ENCODE results near the gene REC114.
"Not testable (repeated sequence)": the region's sequence is repeated elsewhere in the genome, so short reads cannot be mapped to it uniquely, and the experiment has no call there.

Gene REC114, protein sequence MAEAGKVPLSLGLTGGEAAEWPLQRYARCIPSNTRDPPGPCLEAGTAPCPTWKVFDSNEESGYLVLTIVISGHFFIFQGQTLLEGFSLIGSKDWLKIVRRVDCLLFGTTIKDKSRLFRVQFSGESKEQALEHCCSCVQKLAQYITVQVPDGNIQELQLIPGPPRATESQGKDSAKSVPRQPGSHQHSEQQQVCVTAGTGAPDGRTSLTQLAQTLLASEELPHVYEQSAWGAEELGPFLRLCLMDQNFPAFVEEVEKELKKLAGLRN

DNA sequence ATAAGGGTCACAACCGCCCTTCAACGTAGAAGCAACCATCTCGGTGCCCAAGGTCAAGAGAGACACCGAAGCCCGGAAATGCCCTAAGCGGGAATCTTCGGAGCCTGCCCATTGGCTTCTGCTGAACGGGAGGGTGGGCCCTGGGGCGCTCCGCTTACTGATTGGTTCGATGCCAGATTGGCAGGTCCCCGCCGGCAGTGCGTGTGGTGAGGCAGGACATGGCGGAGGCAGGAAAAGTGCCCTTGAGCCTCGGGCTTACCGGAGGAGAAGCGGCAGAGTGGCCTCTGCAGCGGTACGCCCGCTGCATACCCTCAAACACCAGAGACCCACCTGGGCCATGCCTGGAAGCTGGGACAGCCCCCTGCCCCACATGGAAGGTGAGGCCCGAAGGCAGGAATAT is at the start of gene REC114:
TSS of gene REC114 (plus strand) at position 197 of the 400 bp plus-strand sequence. CDS start at position 219, 22 bp downstream.
- no peak for DNase-seq

GRCh38 chr15:73393336-73393735 is 49.6 kb upstream of the REC114 start:
- DNase-seq, result no peak

DNA sequence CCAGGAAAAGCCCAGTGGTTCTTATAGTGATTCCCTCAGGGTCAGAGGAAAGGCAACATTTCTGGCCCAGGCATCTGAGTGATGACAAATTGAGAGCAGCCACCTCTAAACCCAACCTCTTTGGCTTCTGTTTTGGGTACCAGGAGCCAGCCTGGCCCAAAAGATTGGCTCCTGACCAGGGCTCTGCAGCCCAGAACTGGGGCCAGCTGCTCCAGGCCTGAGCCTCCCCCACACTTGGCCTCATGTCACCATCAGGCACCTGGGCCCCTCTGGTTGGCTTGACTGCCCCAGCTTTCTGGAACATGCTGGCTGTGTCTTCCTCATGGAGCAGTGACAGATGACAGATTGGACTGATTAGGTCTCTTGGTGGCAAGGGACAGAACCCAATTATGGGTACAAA is 48.2 kb upstream of the REC114 start:
- no peak for DNase-seq

DNA sequence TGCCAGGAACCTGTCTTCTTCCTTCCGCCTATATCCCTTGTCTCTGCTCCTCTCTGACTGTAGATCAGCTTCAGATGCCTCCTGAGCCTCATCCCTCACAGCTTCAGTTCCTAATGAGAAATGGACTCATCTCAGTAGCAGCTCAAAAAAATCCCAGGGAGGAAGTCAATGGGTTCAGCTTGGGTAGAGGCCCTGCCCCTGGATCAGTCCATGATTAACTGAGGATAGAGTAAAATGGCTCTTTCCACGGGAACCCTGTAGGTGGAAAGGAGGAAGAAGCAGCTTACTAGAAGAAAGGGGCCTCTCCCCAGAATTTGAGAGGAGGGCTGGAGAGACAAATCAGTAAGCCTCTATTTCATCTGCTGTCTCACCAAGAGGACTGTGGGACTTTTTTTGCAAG is 47.3 kb upstream of the REC114 start:
- no peak for DNase-seq

DNA sequence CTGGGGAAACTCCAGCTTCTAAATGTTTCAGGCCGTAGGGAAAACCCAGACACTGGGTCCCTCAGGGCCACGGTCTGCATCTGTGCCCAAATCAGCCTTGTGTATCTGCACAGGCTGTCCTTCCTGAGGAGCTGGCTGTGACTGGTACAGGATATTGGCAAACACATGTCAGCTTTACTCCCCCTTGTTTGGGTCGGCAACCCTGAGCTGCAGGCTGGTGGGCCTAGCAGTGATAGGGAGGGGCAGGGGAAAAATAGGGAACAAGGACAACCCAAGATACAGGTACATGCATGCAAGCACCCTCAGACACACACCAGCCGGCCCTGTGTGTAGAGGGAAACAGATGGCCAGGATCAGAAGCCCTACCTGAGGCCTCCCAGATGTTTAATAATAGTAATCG is 45.5 kb upstream of the REC114 start:
- no peak for DNase-seq

GRCh38 chr15:73398861-73399260 is 44.1 kb upstream of the REC114 start:
- no peak for DNase-seq

- DNase-seq, result not testable (repeated sequence)
Observed at GRCh38 chr15:73400222-73400621, 42.7 kb upstream of the REC114 start.

DNA sequence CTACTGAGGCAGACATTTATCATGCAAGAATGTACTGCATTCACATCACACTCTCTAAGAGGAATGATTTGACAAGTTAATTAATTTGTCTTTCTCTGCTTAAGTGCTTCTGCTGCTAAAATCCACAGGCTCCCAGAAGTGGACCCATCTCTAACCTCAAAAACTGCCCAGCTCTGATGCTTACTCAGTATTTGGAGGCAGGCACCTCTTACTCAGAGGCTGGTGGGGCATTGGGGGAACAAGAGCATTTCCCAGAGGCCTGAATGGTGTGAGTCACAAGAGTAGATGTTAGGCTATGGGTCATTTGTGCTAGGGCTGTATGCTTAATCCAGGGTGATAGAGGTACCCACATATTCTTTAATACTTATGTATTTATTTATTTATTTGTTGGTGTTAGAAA is 39.8 kb upstream of the REC114 start:
- DNase-seq, result no peak

DNA sequence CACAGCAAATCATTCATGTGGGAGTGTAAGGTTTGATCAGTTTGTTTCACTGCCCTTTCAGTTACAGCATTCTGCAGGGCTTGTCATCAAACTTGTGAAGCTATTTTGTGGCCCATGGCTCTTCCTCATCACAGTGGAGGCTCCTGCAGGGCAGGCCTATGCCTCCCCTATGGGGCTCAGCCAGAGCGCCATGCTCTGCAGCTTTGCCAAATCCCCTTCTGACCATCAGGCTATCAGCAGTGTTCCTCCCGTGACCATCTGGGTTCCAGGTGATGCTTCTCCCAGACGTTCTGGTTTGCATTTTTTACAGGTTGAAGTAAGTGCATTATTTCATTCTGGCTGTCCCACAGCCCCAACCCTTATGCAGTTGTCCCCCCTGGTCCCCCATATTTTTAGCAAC is 28.1 kb upstream of the REC114 start:
- DNase-seq, result no peak

GRCh38 chr15:73424506-73424905 is 18.5 kb upstream of the REC114 start:
- DNase-seq, result no peak

DNA sequence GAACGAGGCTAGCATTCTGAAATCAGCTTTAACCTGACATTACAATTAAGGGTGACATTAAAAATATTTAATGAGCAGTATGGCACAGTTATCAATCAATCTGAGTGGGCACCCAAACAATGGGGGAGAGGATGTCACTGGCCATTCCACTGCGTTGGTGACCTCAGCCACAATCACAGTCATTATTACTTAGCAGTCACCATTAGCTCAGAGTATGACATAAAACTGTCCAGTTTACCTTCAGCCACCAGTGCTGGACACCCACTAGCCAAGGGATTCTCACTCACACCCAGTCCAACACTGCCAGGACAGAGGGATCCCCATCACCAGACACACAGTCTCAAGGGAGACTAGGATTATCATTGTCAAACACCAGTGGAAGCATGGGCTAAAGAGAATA is 17.5 kb upstream of the REC114 start:
- DNase-seq, result no peak

GRCh38 chr15:73426323-73426994 is 16.5 kb upstream of the REC114 start:
- no peak for DNase-seq

- not testable (repeated sequence) for DNase-seq
Observed at GRCh38 chr15:73431329-73431728, 11.6 kb upstream of the REC114 start.

DNA sequence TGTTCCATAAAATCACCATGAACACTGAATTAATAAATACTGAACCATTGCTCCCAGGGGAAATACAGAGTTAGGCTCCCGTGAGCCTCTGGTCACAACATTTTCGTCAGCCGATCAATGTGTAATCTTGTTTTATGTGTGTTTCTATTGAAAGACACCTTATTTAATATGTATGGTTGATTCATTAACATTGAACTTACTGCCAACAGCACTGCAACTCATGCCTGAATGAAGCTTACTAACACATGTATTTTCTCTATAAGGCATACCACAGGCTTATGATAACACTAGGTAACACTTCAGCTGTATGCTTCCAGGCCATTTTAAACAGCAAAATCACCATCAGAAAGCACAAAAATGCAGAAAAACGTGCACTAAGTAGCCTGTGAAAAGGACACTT is 9.1 kb upstream of the REC114 start:
- no peak for DNase-seq

DNA sequence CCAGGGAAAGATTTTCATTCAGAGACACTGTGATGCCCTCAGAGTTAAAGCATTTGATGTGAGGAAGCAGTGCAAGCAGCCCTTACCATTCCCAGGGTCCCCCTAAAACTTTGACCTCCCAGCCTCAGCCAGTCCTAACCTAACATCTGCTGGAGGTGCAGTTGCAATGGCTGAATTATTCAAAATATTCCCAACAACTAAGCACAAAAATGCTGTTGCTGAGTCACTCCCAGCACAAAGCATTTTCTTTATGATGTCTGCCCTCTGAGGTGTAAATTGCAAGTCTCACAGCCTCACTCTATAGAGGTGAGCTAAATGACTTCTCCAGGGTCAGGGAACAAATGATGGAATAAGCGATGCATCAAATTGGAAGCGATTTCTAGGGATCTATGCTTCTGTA is 6.4 kb upstream of the REC114 start:
- no peak for DNase-seq

- DNase-seq, result no peak
Observed at GRCh38 chr15:73437543-73438109, 5.3 kb upstream of the REC114 start.

GRCh38 chr15:73438651-73439050 is 4.3 kb upstream of the REC114 start:
- no peak for DNase-seq

- no peak for DNase-seq
Observed at GRCh38 chr15:73440571-73440970, 2.4 kb upstream of the REC114 start.

GRCh38 chr15:73442421-73442820 is 543 bp upstream of the REC114 start:
- no peak for DNase-seq

DNA sequence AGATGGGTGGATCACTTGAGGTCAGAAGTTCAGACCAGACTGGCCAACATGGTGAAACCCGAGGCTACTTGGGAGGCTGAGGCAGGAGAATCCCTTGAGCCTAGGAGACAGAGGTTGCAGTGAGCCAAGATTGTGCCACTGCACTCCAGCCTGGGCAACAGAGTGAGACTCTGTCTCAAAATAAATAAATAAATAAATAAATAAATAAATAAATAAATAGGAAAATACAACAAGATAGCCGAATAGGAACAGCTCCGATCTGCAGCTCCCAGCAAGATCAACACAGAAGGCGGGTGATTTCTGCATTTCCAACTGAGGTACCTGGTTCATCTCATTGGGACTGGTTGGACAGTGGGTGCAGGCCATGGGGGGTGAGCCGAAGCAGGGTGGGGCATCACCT is 4.5 kb downstream of the REC114 start:
- not testable (repeated sequence) for DNase-seq

- DNase-seq, result not testable (repeated sequence)
Observed at GRCh38 chr15:73448158-73448758, 5.3 kb downstream of the REC114 start.

GRCh38 chr15:73449980-73450379 is 7.0 kb downstream of the REC114 start:
- not testable (repeated sequence) for DNase-seq

DNA sequence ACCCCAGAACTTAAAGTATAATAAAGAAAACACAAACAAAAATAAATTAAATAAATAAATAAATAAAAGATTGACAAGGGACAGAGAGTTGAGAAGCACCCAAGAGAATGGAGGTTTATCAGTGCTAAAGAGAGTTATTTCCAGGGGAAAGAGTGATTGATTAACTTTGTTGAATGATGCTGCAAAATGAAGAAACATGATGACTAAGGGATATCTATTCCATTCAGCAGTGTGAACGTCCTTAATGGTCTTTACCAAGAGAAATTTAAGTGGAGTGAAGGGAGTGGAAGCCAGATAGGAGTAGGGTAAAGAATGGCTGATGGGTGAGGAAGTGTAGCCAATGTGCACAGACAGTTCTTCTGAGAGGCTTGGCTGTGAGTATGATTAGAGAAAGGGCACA is 11.1 kb downstream of the REC114 start:
- DNase-seq, result no peak

DNA sequence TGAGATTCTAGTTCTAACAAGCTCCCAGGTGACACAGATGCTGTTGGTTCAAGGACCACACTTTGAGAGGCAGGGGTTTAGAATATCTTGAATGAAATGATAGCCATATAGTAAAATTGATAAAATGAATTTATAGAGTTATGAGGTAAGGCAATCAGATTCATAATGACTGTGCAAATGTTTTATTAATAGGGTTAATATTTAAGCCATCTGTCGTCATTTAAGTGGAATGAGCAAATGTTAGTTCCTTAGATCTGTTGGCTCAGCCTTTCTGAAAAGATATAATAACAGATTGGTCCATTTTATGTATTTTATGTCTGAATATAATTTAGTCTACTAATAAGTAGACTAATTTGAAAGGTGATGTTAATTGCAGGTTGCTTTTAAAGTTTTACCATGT is 12.9 kb downstream of the REC114 start:
- DNase-seq, result no peak

Data from CD4-positive, alpha-beta T cell treated with Interferon gamma for 1 hour (primary cell).